GM23338 (cell line): ENCODE results near the gene RAPGEF4. TPM values are rescaled to one million over a fixed set of nuclear protein-coding genes. Genes with fewer than 3 reads are reported as not detected.

Experiments
- ATAC-seq: fragments of 200-7000 bp; cut with Tn5 transposase; 3 replicates; pipeline ENCODE4 v1.9.1; 2020
- DNase-seq: peaks from one replicate; pipeline ENCODE4 v3.0.0-alpha.2; 2015; ENCODE audit warnings: low spot score
- H2AFZ ChIP-seq: fragments of 200-600 bp; sonication (generic); 2 replicates; pipeline ENCODE4 v1.8.0; 2016; ENCODE audit warnings: antibody characterized with exemption, mild to moderate bottlenecking, moderate library complexity
- H3F3A ChIP-seq: fragments of 200-600 bp; sonication (generic); replicated peaks from 2 replicates; pipeline ENCODE4 v1.8.0; 2017; ENCODE audit warnings: antibody characterized with exemption, mixed run types, low read depth
- H3K27ac ChIP-seq: fragments of 200-600 bp; sonication (generic); 2 replicates; pipeline ENCODE4 v1.6.1; 2016; ENCODE audit warnings: low read depth
- H3K27me3 ChIP-seq: fragments of 200-600 bp; sonication (generic); 2 replicates; pipeline ENCODE4 v1.8.0; 2016; ENCODE audit warnings: mild to moderate bottlenecking, mixed run types, moderate library complexity; ENCODE audit not compliant: insufficient read depth
- H3K36me3 ChIP-seq: fragments of 200-600 bp; sonication (generic); 2 replicates; pipeline ENCODE4 v1.8.0; 2016; ENCODE audit warnings: mild to moderate bottlenecking; ENCODE audit not compliant: insufficient read depth
- H3K4me1 ChIP-seq: fragments of 200-600 bp; sonication (generic); 2 replicates; pipeline ENCODE4 v1.8.0; 2016; ENCODE audit warnings: mild to moderate bottlenecking, moderate library complexity; ENCODE audit not compliant: insufficient read depth
- H3K4me2 ChIP-seq: fragments of 200-600 bp; sonication (generic); 2 replicates; pipeline ENCODE4 v1.7.1; 2017; ENCODE audit warnings: mixed run types
- H3K4me3 ChIP-seq: fragments of 200-600 bp; sonication (generic); 2 replicates; pipeline ENCODE4 v1.6.1; 2016; ENCODE audit warnings: mixed run types
- H3K79me2 ChIP-seq: fragments of 200-600 bp; sonication (generic); replicated peaks from 2 replicates; pipeline ENCODE4 v1.8.0; 2017; ENCODE audit warnings: mild to moderate bottlenecking; ENCODE audit not compliant: insufficient read depth
- H3K9me2 ChIP-seq: fragments of 200-600 bp; sonication (generic); 2 replicates; pipeline ENCODE4 v1.8.0; 2017; ENCODE audit not compliant: insufficient read depth
- H4K20me1 ChIP-seq: fragments of 200-600 bp; sonication (generic); replicated peaks from 2 replicates; pipeline ENCODE4 v1.8.0; 2017; ENCODE audit warnings: mild to moderate bottlenecking; ENCODE audit not compliant: insufficient read depth
- H3K27ac Mint-ChIP-seq: 2 replicates; pipeline ENCODE4 v1.8.0; 2020; ENCODE audit warnings: inconsistent platforms, mild to moderate bottlenecking, moderate library complexity, mixed read lengths
- H3K27me3 Mint-ChIP-seq: 3 replicates; pipeline ENCODE4 v1.8.0; 2022; ENCODE audit warnings: low read depth, mild to moderate bottlenecking, moderate library complexity, mixed read lengths, inconsistent platforms; ENCODE audit not compliant: insufficient read depth, poor library complexity
- H3K36me3 Mint-ChIP-seq: 3 replicates; pipeline ENCODE4 v1.8.0; 2021; ENCODE audit warnings: low read depth, mild to moderate bottlenecking, inconsistent platforms, moderate library complexity, mixed read lengths
- H3K4me1 Mint-ChIP-seq: 3 replicates; pipeline ENCODE4 v1.8.0; 2020; ENCODE audit warnings: mild to moderate bottlenecking, inconsistent platforms, mixed read lengths
- H3K4me3 Mint-ChIP-seq: 3 replicates; pipeline ENCODE4 v1.8.0; 2021; ENCODE audit warnings: moderate library complexity, mild to moderate bottlenecking, inconsistent platforms, mixed read lengths
- H3K9me3 Mint-ChIP-seq: 3 replicates; pipeline ENCODE4 v1.8.0; 2020; ENCODE audit warnings: moderate library complexity, mild to moderate bottlenecking, inconsistent platforms, mixed read lengths
- EZH2phosphoT487 ChIP-seq: fragments of 200-600 bp; sonication (generic); IDR thresholded peaks from one replicate; pipeline ENCODE4 v1.8.1; 2018; ENCODE audit warnings: antibody characterized with exemption; ENCODE audit not compliant: unreplicated experiment
- JUNB ChIP-seq: IDR thresholded peaks from one replicate; pipeline ENCODE4 v1.6.1; 2016; ENCODE audit warnings: antibody characterized with exemption; ENCODE audit not compliant: unreplicated experiment
- POLR2AphosphoS5 ChIP-seq: IDR thresholded peaks from 2 replicates; pipeline ENCODE4 v1.6.1; 2016; ENCODE audit warnings: antibody characterized with exemption, low read depth
- ZNF114 ChIP-seq: fragments of 250-450 bp; sonication (Bioruptor Pico); IDR thresholded peaks from 2 replicates; pipeline ENCODE4 v1.5.0; 2020; ENCODE audit warnings: mild to moderate bottlenecking, moderate library complexity
- polyA plus RNA-seq: library from polyadenylated mRNA; unstranded; fragments of >200 nt; fragmentation: Nextera tagmentation; extraction: Ambion mirVana; gene quantifications from 2 replicates; pipeline ENCODE4 v1.2.1, GENCODE V29; 2016
- total RNA-seq: library from RNA; depleted of rRNA; stranded (reverse); fragments of >200 nt; shearing (Covaris generic); gene quantifications from 2 replicates; pipeline ENCODE4 v1.2.3, GENCODE V29; 2014
- TF ChIP-seq, protein P1 (sequence below): fragments of 250-450 bp; sonication (Bioruptor Pico); IDR thresholded peaks from 2 replicates; pipeline ENCODE4 v1.5.0; 2020; ENCODE audit warnings: mild to moderate bottlenecking, moderate library complexity
- TF ChIP-seq, protein P2 (sequence below): IDR thresholded peaks from one replicate; pipeline ENCODE4 v1.6.1; 2018; ENCODE audit warnings: antibody characterized with exemption; ENCODE audit not compliant: unreplicated experiment

RAPGEF4 gene
- total and polyA plus RNA-seq, 2 experiments from 2014 or later, result 1.7 to 4.7 TPM

- TF ChIP-seq, protein P1, sequence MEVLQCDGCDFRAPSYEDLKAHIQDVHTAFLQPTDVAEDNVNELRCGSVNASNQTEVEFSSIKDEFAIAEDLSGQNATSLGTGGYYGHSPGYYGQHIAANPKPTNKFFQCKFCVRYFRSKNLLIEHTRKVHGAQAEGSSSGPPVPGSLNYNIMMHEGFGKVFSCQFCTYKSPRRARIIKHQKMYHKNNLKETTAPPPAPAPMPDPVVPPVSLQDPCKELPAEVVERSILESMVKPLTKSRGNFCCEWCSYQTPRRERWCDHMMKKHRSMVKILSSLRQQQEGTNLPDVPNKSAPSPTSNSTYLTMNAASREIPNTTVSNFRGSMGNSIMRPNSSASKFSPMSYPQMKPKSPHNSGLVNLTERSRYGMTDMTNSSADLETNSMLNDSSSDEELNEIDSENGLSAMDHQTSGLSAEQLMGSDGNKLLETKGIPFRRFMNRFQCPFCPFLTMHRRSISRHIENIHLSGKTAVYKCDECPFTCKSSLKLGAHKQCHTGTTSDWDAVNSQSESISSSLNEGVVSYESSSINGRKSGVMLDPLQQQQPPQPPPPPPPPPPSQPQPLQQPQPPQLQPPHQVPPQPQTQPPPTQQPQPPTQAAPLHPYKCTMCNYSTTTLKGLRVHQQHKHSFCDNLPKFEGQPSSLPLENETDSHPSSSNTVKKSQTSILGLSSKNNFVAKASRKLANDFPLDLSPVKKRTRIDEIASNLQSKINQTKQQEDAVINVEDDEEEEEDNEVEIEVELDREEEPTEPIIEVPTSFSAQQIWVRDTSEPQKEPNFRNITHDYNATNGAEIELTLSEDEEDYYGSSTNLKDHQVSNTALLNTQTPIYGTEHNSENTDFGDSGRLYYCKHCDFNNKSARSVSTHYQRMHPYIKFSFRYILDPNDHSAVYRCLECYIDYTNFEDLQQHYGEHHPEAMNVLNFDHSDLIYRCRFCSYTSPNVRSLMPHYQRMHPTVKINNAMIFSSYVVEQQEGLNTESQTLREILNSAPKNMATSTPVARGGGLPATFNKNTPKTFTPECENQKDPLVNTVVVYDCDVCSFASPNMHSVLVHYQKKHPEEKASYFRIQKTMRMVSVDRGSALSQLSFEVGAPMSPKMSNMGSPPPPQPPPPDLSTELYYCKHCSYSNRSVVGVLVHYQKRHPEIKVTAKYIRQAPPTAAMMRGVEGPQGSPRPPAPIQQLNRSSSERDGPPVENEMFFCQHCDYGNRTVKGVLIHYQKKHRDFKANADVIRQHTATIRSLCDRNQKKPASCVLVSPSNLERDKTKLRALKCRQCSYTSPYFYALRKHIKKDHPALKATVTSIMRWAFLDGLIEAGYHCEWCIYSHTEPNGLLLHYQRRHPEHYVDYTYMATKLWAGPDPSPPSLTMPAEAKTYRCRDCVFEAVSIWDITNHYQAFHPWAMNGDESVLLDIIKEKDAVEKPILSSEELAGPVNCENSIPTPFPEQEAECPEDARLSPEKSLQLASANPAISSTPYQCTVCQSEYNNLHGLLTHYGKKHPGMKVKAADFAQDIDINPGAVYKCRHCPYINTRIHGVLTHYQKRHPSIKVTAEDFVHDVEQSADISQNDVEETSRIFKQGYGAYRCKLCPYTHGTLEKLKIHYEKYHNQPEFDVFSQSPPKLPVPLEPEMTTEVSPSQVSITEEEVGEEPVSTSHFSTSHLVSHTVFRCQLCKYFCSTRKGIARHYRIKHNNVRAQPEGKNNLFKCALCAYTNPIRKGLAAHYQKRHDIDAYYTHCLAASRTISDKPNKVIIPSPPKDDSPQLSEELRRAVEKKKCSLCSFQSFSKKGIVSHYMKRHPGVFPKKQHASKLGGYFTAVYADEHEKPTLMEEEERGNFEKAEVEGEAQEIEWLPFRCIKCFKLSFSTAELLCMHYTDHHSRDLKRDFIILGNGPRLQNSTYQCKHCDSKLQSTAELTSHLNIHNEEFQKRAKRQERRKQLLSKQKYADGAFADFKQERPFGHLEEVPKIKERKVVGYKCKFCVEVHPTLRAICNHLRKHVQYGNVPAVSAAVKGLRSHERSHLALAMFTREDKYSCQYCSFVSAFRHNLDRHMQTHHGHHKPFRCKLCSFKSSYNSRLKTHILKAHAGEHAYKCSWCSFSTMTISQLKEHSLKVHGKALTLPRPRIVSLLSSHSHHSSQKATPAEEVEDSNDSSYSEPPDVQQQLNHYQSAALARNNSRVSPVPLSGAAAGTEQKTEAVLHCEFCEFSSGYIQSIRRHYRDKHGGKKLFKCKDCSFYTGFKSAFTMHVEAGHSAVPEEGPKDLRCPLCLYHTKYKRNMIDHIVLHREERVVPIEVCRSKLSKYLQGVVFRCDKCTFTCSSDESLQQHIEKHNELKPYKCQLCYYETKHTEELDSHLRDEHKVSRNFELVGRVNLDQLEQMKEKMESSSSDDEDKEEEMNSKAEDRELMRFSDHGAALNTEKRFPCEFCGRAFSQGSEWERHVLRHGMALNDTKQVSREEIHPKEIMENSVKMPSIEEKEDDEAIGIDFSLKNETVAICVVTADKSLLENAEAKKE (CRISPR knock-in tag), result no peak
- TF ChIP-seq, protein P2, sequence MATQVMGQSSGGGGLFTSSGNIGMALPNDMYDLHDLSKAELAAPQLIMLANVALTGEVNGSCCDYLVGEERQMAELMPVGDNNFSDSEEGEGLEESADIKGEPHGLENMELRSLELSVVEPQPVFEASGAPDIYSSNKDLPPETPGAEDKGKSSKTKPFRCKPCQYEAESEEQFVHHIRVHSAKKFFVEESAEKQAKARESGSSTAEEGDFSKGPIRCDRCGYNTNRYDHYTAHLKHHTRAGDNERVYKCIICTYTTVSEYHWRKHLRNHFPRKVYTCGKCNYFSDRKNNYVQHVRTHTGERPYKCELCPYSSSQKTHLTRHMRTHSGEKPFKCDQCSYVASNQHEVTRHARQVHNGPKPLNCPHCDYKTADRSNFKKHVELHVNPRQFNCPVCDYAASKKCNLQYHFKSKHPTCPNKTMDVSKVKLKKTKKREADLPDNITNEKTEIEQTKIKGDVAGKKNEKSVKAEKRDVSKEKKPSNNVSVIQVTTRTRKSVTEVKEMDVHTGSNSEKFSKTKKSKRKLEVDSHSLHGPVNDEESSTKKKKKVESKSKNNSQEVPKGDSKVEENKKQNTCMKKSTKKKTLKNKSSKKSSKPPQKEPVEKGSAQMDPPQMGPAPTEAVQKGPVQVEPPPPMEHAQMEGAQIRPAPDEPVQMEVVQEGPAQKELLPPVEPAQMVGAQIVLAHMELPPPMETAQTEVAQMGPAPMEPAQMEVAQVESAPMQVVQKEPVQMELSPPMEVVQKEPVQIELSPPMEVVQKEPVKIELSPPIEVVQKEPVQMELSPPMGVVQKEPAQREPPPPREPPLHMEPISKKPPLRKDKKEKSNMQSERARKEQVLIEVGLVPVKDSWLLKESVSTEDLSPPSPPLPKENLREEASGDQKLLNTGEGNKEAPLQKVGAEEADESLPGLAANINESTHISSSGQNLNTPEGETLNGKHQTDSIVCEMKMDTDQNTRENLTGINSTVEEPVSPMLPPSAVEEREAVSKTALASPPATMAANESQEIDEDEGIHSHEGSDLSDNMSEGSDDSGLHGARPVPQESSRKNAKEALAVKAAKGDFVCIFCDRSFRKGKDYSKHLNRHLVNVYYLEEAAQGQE, result no peak
- TF ChIP-seq EZH2phosphoT487 (no peak), JUNB (no peak)
Measured at GRCh38 chr2:172790404-172790803, 54.8 kb downstream of the RAPGEF4 start (continued).

- H3K27ac ChIP-seq, result no peak overlapping the region
- Mint-ChIP-seq H3K27me3 (no peaks in the 10 kb centered on the region), H3K9me3 (no peaks in the 10 kb centered on the region), H3K4me3 (no peak overlapping the region), H3K27ac (no peak overlapping the region), H3K36me3 (no peaks in the 10 kb centered on the region), H3K4me1 (no peaks in the 10 kb centered on the region)
- no peaks in the 10 kb centered on the region for H4K20me1 ChIP-seq
- no peaks in the 10 kb centered on the region for H3F3A ChIP-seq
- H3K27me3 ChIP-seq, result no peaks in the 10 kb centered on the region
- H3K4me2 ChIP-seq, result no peak overlapping the region
- peak; percentile 81 for ATAC-seq
- H3K36me3 ChIP-seq, result no peaks in the 10 kb centered on the region
- peak overlapping the region; percentile 56; the same call in 1 of the 2 replicates for H2AFZ ChIP-seq
- DNase-seq, result peak; percentile 39
- H3K4me1 ChIP-seq, result no peaks in the 10 kb centered on the region
- H3K4me3 ChIP-seq, result no peak overlapping the region
- H3K79me2 ChIP-seq, result no peaks in the 10 kb centered on the region
- no peaks in the 10 kb centered on the region for H3K9me2 ChIP-seq
- TF ChIP-seq ZNF114 (CRISPR knock-in tag) (no peak), POLR2AphosphoS5 (no peak)
- TF ChIP-seq, protein P1 (CRISPR knock-in tag), result no peak
Measured at GRCh38 chr2:172791953-172792352, 56.3 kb downstream of the RAPGEF4 start.
